OCI-LY3 (cell line): Measurements from ENCODE around the gene ZDHHC16.
"Not testable (repeated sequence)": the region's sequence is repeated elsewhere in the genome, so short reads cannot be mapped to it uniquely, and the experiment has no call there.

Experiments
- EZH2phosphoT487 ChIP-seq: fragments of 200-600 bp; shearing (Covaris generic); IDR thresholded peaks from 2 replicates; pipeline ENCODE4 v1.6.1; 2018; ENCODE audit warnings: antibody characterized with exemption, mixed run types, low read depth
- TF ChIP-seq, protein P1 (sequence below): fragments of 200-600, 300-600 bp; sonication (generic); IDR thresholded peaks from 2 replicates; pipeline ENCODE4 v1.5.1; 2014; ENCODE audit warnings: antibody characterized with exemption, low read length, low read depth

DNA sequence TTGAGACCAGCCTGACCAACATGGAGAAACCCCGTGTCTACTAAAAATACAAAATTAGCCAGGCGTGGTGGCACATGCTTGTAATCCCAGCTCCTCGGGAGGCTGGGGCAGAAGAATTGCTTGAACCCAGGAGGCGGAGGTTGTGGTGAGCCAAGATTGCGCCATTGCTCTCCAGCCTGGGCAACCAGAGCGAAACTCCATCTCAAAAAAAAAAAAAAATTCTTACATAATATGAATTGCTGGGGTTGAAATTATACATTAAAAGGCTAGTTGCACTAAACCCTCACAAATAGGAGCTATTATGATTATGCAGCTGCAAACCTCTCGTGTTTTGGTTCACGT is 22.2 kb upstream of the ZDHHC16 start:
- TF ChIP-seq, protein P1, sequence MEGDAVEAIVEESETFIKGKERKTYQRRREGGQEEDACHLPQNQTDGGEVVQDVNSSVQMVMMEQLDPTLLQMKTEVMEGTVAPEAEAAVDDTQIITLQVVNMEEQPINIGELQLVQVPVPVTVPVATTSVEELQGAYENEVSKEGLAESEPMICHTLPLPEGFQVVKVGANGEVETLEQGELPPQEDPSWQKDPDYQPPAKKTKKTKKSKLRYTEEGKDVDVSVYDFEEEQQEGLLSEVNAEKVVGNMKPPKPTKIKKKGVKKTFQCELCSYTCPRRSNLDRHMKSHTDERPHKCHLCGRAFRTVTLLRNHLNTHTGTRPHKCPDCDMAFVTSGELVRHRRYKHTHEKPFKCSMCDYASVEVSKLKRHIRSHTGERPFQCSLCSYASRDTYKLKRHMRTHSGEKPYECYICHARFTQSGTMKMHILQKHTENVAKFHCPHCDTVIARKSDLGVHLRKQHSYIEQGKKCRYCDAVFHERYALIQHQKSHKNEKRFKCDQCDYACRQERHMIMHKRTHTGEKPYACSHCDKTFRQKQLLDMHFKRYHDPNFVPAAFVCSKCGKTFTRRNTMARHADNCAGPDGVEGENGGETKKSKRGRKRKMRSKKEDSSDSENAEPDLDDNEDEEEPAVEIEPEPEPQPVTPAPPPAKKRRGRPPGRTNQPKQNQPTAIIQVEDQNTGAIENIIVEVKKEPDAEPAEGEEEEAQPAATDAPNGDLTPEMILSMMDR: not testable (repeated sequence)
- TF ChIP-seq EZH2phosphoT487: not testable (repeated sequence)
